Astrocyte (in vitro differentiated cells and primary cell): Measurements from ENCODE around the gene WNT1. TPM values are rescaled to one million over a fixed set of nuclear protein-coding genes. Genes with fewer than 3 reads are reported as not detected.

Experiments used
- DNase-seq: peaks from one replicate; pipeline ENCODE4 v3.0.0-alpha.2; 2010; ENCODE audit warnings: low read depth
- FAIRE-seq: peaks from 2 replicates; lab custom pipeline; 2011; peaks lifted over from hg19 to GRCh38; lab: Jason Lieb, UNC
- H2AFZ ChIP-seq: 2 replicates; pipeline ENCODE4 v1.6.0; 2012; ENCODE audit warnings: low read depth, low read length, inconsistent platforms
- H3K27ac ChIP-seq: 2 replicates; pipeline ENCODE4 v1.5.1; 2011; ENCODE audit warnings: low read depth, low read length, inconsistent platforms
- H3K27me3 ChIP-seq: 2 replicates; pipeline ENCODE4 v1.6.0; 2011; ENCODE audit warnings: low read length, inconsistent platforms; ENCODE audit not compliant: insufficient read depth
- H3K36me3 ChIP-seq: 2 replicates; pipeline ENCODE4 v1.5.1; 2011; ENCODE audit warnings: low read length, inconsistent platforms; ENCODE audit not compliant: insufficient read depth
- H3K4me1 ChIP-seq: 2 replicates; pipeline ENCODE4 v1.5.1; 2011; ENCODE audit warnings: low read length, inconsistent platforms; ENCODE audit not compliant: insufficient read depth
- H3K4me2 ChIP-seq: 2 replicates; pipeline ENCODE4 v1.6.0; 2012; ENCODE audit warnings: low read length, inconsistent platforms
- H3K4me3 ChIP-seq: 2 replicates; pipeline ENCODE4 v1.5.1; 2011; ENCODE audit warnings: low read depth, mild to moderate bottlenecking, low read length, inconsistent platforms; ENCODE audit not compliant: insufficient read depth
- H3K79me2 ChIP-seq: 2 replicates; pipeline ENCODE4 v1.6.0; 2012; ENCODE audit warnings: mild to moderate bottlenecking, low read length, inconsistent platforms; ENCODE audit not compliant: insufficient read depth
- H3K9ac ChIP-seq: 2 replicates; pipeline ENCODE4 v1.6.0; 2012; ENCODE audit warnings: mild to moderate bottlenecking, low read length, inconsistent platforms
- H3K9me3 ChIP-seq: 2 replicates; pipeline ENCODE4 v1.5.1; 2012; ENCODE audit warnings: low read depth, mild to moderate bottlenecking, low read length, inconsistent platforms; ENCODE audit not compliant: insufficient read depth
- H4K20me1 ChIP-seq: 2 replicates; pipeline ENCODE4 v1.6.0; 2012; ENCODE audit warnings: low read length, inconsistent platforms; ENCODE audit not compliant: insufficient read depth
- H3K27ac Mint-ChIP-seq: one replicate; pipeline ENCODE4 v1.8.0; 2021; ENCODE audit warnings: mild to moderate bottlenecking, mixed read lengths; ENCODE audit not compliant: unreplicated experiment
- H3K27me3 Mint-ChIP-seq: one replicate; pipeline ENCODE4 v1.8.0; 2021; ENCODE audit warnings: low read depth, mixed read lengths; ENCODE audit not compliant: unreplicated experiment
- H3K36me3 Mint-ChIP-seq: one replicate; pipeline ENCODE4 v1.8.0; 2021; ENCODE audit warnings: low read depth, mixed read lengths; ENCODE audit not compliant: unreplicated experiment
- H3K4me1 Mint-ChIP-seq: one replicate; pipeline ENCODE4 v1.8.0; 2021; ENCODE audit warnings: low read depth, mixed read lengths; ENCODE audit not compliant: unreplicated experiment
- H3K4me3 Mint-ChIP-seq: one replicate; pipeline ENCODE4 v1.8.0; 2021; ENCODE audit warnings: mild to moderate bottlenecking, moderate library complexity, mixed read lengths; ENCODE audit not compliant: unreplicated experiment
- H3K9me3 Mint-ChIP-seq: one replicate; pipeline ENCODE4 v1.8.0; 2021; ENCODE audit warnings: mild to moderate bottlenecking, mixed read lengths; ENCODE audit not compliant: unreplicated experiment
- CTCF ChIP-seq: IDR thresholded peaks from 2 replicates; pipeline ENCODE4 v1.5.1; 2011; ENCODE audit warnings: low read depth, mild to moderate bottlenecking, inconsistent platforms, low read length, moderate library complexity; ENCODE audit not compliant: insufficient read depth
- EZH2 ChIP-seq: IDR thresholded peaks from 2 replicates; pipeline ENCODE4 v1.6.1; 2012; ENCODE audit warnings: mild to moderate bottlenecking, low read length, inconsistent platforms; ENCODE audit not compliant: insufficient read depth
- total RNA-seq: library from RNA; stranded (reverse); gene quantifications from 2 replicates; pipeline ENCODE4 v1.2.1, GENCODE V29; 2021

Gene WNT1
- total RNA-seq, 1 donor from 2014 or later: not detected

GRCh38 chr12:49028666-49029275, 50.6 kb downstream of the WNT1 start:
- H3K4me3 Mint-ChIP-seq: no peak overlapping the region
- H3K4me1 Mint-ChIP-seq: no peaks in the 10 kb centered on the region
- DNase-seq (no peak), FAIRE-seq (no peak)
- H3K36me3 Mint-ChIP-seq: peaks cover 18% of the 10 kb centered on the region
- no peaks in the 10 kb centered on the region for H3K9me3 ChIP-seq
- H3K27me3 ChIP-seq: no peaks in the 10 kb centered on the region
- no peaks in the 10 kb centered on the region for H3K4me1 ChIP-seq
- H3K79me2 ChIP-seq: peaks cover 8% of the 10 kb centered on the region
- H3K27me3 Mint-ChIP-seq: no peaks in the 10 kb centered on the region
- no peak overlapping the region for H3K27ac ChIP-seq
- H3K27ac Mint-ChIP-seq: no peak overlapping the region
- no peak for TF ChIP-seq CTCF
- TF ChIP-seq EZH2: no peak
- no peak overlapping the region for H3K9ac ChIP-seq
- no peaks in the 10 kb centered on the region for H3K9me3 Mint-ChIP-seq
- no peak overlapping the region for H2AFZ ChIP-seq
- peaks cover 51% of the 10 kb centered on the region for H3K36me3 ChIP-seq
- peaks cover 71% of the 10 kb centered on the region for H4K20me1 ChIP-seq
- H3K4me2 ChIP-seq: no peak overlapping the region
- no peak overlapping the region for H3K4me3 ChIP-seq

- no peaks in the 10 kb centered on the region for H3K4me1 Mint-ChIP-seq
- FAIRE-seq (no peak), DNase-seq (no peak)
- H3K79me2 ChIP-seq: peaks cover 7% of the 10 kb centered on the region
- H3K4me3 ChIP-seq: no peak overlapping the region
- peaks cover 13% of the 10 kb centered on the region for H3K36me3 Mint-ChIP-seq
- H3K27me3 Mint-ChIP-seq: no peaks in the 10 kb centered on the region
- H3K4me1 ChIP-seq: no peaks in the 10 kb centered on the region
- H4K20me1 ChIP-seq: peaks cover 80% of the 10 kb centered on the region
- TF ChIP-seq EZH2 (no peak), CTCF (no peak)
- no peaks in the 10 kb centered on the region for H3K9me3 Mint-ChIP-seq
- H2AFZ ChIP-seq: no peak overlapping the region
- H3K9me3 ChIP-seq: no peaks in the 10 kb centered on the region
- H3K4me2 ChIP-seq: no peak overlapping the region
- no peaks in the 10 kb centered on the region for H3K27me3 ChIP-seq
- H3K9ac ChIP-seq: no peak overlapping the region
- no peak overlapping the region for H3K27ac Mint-ChIP-seq
- peaks cover 55% of the 10 kb centered on the region for H3K36me3 ChIP-seq
- H3K27ac ChIP-seq: no peak overlapping the region
- H3K4me3 Mint-ChIP-seq: no peak overlapping the region
Measured at GRCh38 chr12:49030119-49030518, 52.0 kb downstream of the WNT1 start.
